H9 (cell line): ENCODE results near the gene ITGB7. TPM values are rescaled to one million over a fixed set of nuclear protein-coding genes. Genes with fewer than 3 reads are reported as not detected.

Experiments used
- DNase-seq: peaks from one replicate; pipeline ENCODE4 v3.0.0-alpha.2; 2017
- H2AFZ ChIP-seq: one replicate; pipeline ENCODE4 v1.6.1; 2013; ENCODE audit warnings: mild to moderate bottlenecking, low read length, control low read depth, moderate library complexity
- H2AK5ac ChIP-seq: 2 replicates; pipeline ENCODE4 v1.6.1; 2013; ENCODE audit warnings: low read length, control low read depth, mixed read lengths; ENCODE audit not compliant: insufficient read length
- H2BK120ac ChIP-seq: one replicate; pipeline ENCODE4 v1.6.1; 2013; ENCODE audit warnings: low read depth, mild to moderate bottlenecking, low read length, control low read depth, inconsistent platforms; ENCODE audit not compliant: poor library complexity, severe bottlenecking
- H2BK12ac ChIP-seq: 2 replicates; pipeline ENCODE4 v1.6.1; 2013; ENCODE audit warnings: low read length, control low read depth, mixed read lengths, low read depth; ENCODE audit not compliant: insufficient read length
- H2BK15ac ChIP-seq: 2 replicates; pipeline ENCODE4 v1.6.1; 2013; ENCODE audit warnings: low read depth, low read length, control low read depth
- H2BK20ac ChIP-seq: one replicate; pipeline ENCODE4 v1.6.1; 2013; ENCODE audit warnings: low read depth, mild to moderate bottlenecking, low read length, control low read depth, inconsistent platforms; ENCODE audit not compliant: poor library complexity, severe bottlenecking
- H2BK5ac ChIP-seq: 2 replicates; pipeline ENCODE4 v1.6.1; 2013; ENCODE audit warnings: low read length, control low read depth, mixed read lengths; ENCODE audit not compliant: insufficient read length
- H3K14ac ChIP-seq: 2 replicates; pipeline ENCODE4 v1.6.1; 2013; ENCODE audit warnings: low read length, control low read depth; ENCODE audit not compliant: insufficient read depth
- H3K18ac ChIP-seq: 2 replicates; pipeline ENCODE4 v1.6.1; 2013; ENCODE audit warnings: low read depth, mild to moderate bottlenecking, mixed read lengths, low read length, control low read depth; ENCODE audit not compliant: insufficient read length
- H3K23ac ChIP-seq: 2 replicates; pipeline ENCODE4 v1.6.1; 2013; ENCODE audit warnings: low read length, control low read depth, mixed read lengths, low read depth; ENCODE audit not compliant: insufficient read length
- H3K23me2 ChIP-seq: 2 replicates; pipeline ENCODE4 v1.6.1; 2013; ENCODE audit warnings: low read depth, mild to moderate bottlenecking, mixed read lengths, low read length, control low read depth; ENCODE audit not compliant: insufficient read length, poor library complexity, severe bottlenecking
- H3K27ac ChIP-seq: 2 replicates; pipeline ENCODE4 v1.5.1; 2013; ENCODE audit warnings: low read length, control low read depth, mixed read lengths, low read depth; ENCODE audit not compliant: insufficient read length
- H3K27me3 ChIP-seq: 2 replicates; pipeline ENCODE4 v1.6.1; 2013; ENCODE audit warnings: low read length, control low read depth, inconsistent platforms; ENCODE audit not compliant: insufficient read depth
- H3K4ac ChIP-seq: 2 replicates; pipeline ENCODE4 v1.6.1; 2013; ENCODE audit warnings: low read depth, mild to moderate bottlenecking, control low read depth, inconsistent platforms, low read length, moderate library complexity
- H3K4me1 ChIP-seq: 2 replicates; pipeline ENCODE4 v1.6.1; 2013; ENCODE audit warnings: low read length, control low read depth, inconsistent platforms; ENCODE audit not compliant: insufficient read depth
- H3K4me2 ChIP-seq: 2 replicates; pipeline ENCODE4 v1.6.1; 2013; ENCODE audit warnings: low read length, control low read depth, mixed read lengths; ENCODE audit not compliant: insufficient read length, insufficient read depth
- H3K56ac ChIP-seq: 2 replicates; pipeline ENCODE4 v1.6.1; 2013; ENCODE audit warnings: low read depth, mild to moderate bottlenecking, mixed read lengths, low read length, control low read depth; ENCODE audit not compliant: insufficient read length
- H3K79me1 ChIP-seq: 2 replicates; pipeline ENCODE4 v1.6.1; 2013; ENCODE audit warnings: low read depth, mild to moderate bottlenecking, moderate library complexity, low read length, control low read depth, inconsistent platforms; ENCODE audit not compliant: insufficient read depth, poor library complexity, severe bottlenecking
- H3K79me2 ChIP-seq: 2 replicates; pipeline ENCODE4 v1.6.1; 2013; ENCODE audit warnings: low read length, control low read depth, inconsistent platforms; ENCODE audit not compliant: insufficient read depth
- H3K9ac ChIP-seq: 2 replicates; pipeline ENCODE4 v1.6.1; 2013; ENCODE audit warnings: low read length, control low read depth, mixed read lengths; ENCODE audit not compliant: insufficient read length; ENCODE audit errors: extremely low read depth
- H3K9me3 ChIP-seq: one replicate; pipeline ENCODE4 v1.6.1; 2013; ENCODE audit warnings: low read depth, low read length, inconsistent platforms; ENCODE audit not compliant: control insufficient read depth
- H3T11ph ChIP-seq: one replicate; pipeline ENCODE4 v1.6.1; 2013; ENCODE audit warnings: mild to moderate bottlenecking, low read length, control low read depth, inconsistent platforms
- H4K20me1 ChIP-seq: one replicate; pipeline ENCODE4 v1.6.1; 2013; ENCODE audit not compliant: control insufficient read depth, insufficient read length, insufficient read depth
- H4K5ac ChIP-seq: 2 replicates; pipeline ENCODE4 v1.6.1; 2013; ENCODE audit warnings: low read depth, mild to moderate bottlenecking, mixed read lengths, low read length, control low read depth; ENCODE audit not compliant: insufficient read length
- H4K8ac ChIP-seq: replicated peaks from 2 replicates; pipeline ENCODE4 v1.6.1; 2013; ENCODE audit warnings: low read length, control low read depth, mixed read lengths, low read depth; ENCODE audit not compliant: insufficient read length
- H4K91ac ChIP-seq: 2 replicates; pipeline ENCODE4 v1.6.1; 2013; ENCODE audit warnings: low read depth, mild to moderate bottlenecking, moderate library complexity, mixed read lengths, low read length, control low read depth; ENCODE audit not compliant: insufficient read length
- H3K27ac Mint-ChIP-seq, 3 experiments: 2 replicates in 2 of 3; 3 replicates in 1 of 3; pipeline ENCODE4 v1.8.0; 2020 to 2021; ENCODE audit warnings: mixed read lengths in 3 of 3, mild to moderate bottlenecking in 1 of 3, moderate library complexity in 1 of 3
- H3K27me3 Mint-ChIP-seq: 2 replicates; pipeline ENCODE4 v1.8.0; 2021; ENCODE audit warnings: low read depth, mild to moderate bottlenecking, moderate library complexity, mixed read lengths
- H3K36me3 Mint-ChIP-seq, 3 experiments: 2 replicates in 2 of 3; 3 replicates in 1 of 3; pipeline ENCODE4 v1.8.0; 2020 to 2021; ENCODE audit warnings: low read depth in 3 of 3, mixed read lengths in 3 of 3; ENCODE audit not compliant: insufficient read depth in 1 of 3
- H3K4me1 Mint-ChIP-seq, 2 experiments: 2 replicates each; pipeline ENCODE4 v1.8.0; 2020; ENCODE audit warnings: mixed read lengths in 2 of 2
- H3K4me3 Mint-ChIP-seq, 2 experiments: 2 replicates in 1 of 2; 3 replicates in 1 of 2; pipeline ENCODE4 v1.8.0; 2020 to 2021; ENCODE audit warnings: mild to moderate bottlenecking in 2 of 2, mixed read lengths in 2 of 2, moderate library complexity in 1 of 2
- H3K9me3 Mint-ChIP-seq, 2 experiments: 2 replicates in 1 of 2; 3 replicates in 1 of 2; pipeline ENCODE4 v1.8.0; 2020; ENCODE audit warnings: mild to moderate bottlenecking in 2 of 2, mixed read lengths in 2 of 2, moderate library complexity in 1 of 2
- WGBS: extraction: QIAGEN DNeasy Blood & Tissue Kit; methylation state at CpG from one replicate; pipeline ENCODE4 v1.1.7; 2013; ENCODE audit warnings: missing lambda C conversion rate, low lambda C conversion rate, mixed read lengths; ENCODE audit not compliant: insufficient read length; ENCODE audit errors: extremely low coverage; 5-methylcytosine and 5-hydroxymethylcytosine counted together
- total RNA-seq: library from RNA; stranded (reverse); gene quantifications from 2 replicates; pipeline ENCODE4 v1.2.1, GENCODE V29; 2021
- TF ChIP-seq, protein P1 (sequence below): fragments of 200-600 bp; sonication (generic); conservative IDR thresholded peaks from 3 replicates; pipeline ENCODE4 v1.8.0; 2021; ENCODE audit warnings: antibody characterized with exemption, mild to moderate bottlenecking

Gene ITGB7
- total RNA-seq, 1 experiment from 2014 or later: 0.39 TPM

DNA sequence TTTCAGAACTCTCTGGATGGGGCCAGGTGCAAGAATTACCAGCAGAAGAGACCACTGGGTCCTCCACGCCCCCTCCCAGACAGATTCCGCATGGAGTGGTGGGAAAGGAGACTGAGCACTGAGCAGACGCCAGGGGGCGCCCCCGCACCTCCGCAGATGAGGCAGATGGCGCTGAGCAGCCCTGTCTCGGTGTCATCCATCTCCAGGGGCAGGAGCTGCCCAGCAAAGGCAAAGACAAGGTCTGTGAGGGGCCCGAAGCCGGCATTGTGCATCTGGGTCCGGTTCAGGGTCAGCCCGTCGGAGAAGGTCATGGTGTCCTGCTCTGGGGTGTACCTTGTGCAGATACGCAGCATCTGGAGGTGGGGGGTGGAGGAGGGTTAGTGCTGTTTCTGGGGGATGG, 6.3 kb upstream of the ITGB7 start:
- H3K9me3 Mint-ChIP-seq: no peaks in the 10 kb centered on the region; a peak in 2 of 5 replicates
- H3K36me3 Mint-ChIP-seq: peaks cover 20 to 59% (median 58%) of the 10 kb centered on the region in 3 experiments; a peak in 6 of 7 replicates
- no peak overlapping the region for H4K8ac ChIP-seq
- H3K4me3 Mint-ChIP-seq: peak overlapping the region; percentile 19 to 22; a peak in 3 of 5 replicates
- no peak overlapping the region for H3K56ac ChIP-seq
- peaks cover 8% of the 10 kb centered on the region for H3K27me3 Mint-ChIP-seq
- no peak overlapping the region for H2AFZ ChIP-seq
- H2BK5ac ChIP-seq: no peak overlapping the region
- no peaks in the 10 kb centered on the region for H3K27me3 ChIP-seq
- no peak overlapping the region for H3K27ac ChIP-seq
- H3K23ac ChIP-seq: no peak overlapping the region
- peak; percentile 94 for DNase-seq
- no peaks in the 10 kb centered on the region for H3K79me1 ChIP-seq
- no peak overlapping the region for H3K9ac ChIP-seq
- no peaks in the 10 kb centered on the region for H3K79me2 ChIP-seq
- H4K5ac ChIP-seq: no peak overlapping the region
- no peaks in the 10 kb centered on the region for H3K23me2 ChIP-seq
- H2BK120ac ChIP-seq: no peak overlapping the region
- peaks cover 33% of the 10 kb centered on the region; the same call in 1 of the 2 replicates for H3K4me1 ChIP-seq
- H3K18ac ChIP-seq: no peak overlapping the region
- TF ChIP-seq, protein P1, sequence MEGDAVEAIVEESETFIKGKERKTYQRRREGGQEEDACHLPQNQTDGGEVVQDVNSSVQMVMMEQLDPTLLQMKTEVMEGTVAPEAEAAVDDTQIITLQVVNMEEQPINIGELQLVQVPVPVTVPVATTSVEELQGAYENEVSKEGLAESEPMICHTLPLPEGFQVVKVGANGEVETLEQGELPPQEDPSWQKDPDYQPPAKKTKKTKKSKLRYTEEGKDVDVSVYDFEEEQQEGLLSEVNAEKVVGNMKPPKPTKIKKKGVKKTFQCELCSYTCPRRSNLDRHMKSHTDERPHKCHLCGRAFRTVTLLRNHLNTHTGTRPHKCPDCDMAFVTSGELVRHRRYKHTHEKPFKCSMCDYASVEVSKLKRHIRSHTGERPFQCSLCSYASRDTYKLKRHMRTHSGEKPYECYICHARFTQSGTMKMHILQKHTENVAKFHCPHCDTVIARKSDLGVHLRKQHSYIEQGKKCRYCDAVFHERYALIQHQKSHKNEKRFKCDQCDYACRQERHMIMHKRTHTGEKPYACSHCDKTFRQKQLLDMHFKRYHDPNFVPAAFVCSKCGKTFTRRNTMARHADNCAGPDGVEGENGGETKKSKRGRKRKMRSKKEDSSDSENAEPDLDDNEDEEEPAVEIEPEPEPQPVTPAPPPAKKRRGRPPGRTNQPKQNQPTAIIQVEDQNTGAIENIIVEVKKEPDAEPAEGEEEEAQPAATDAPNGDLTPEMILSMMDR: peak; percentile 99
- WGBS: no CpG with 5 or more reads among the region's 14 CpGs
- H4K91ac ChIP-seq: no peak overlapping the region
- no peak overlapping the region for H2BK20ac ChIP-seq
- H3K27ac Mint-ChIP-seq: peak overlapping the region in 2 of 3 experiments; percentile 66 to 73; a peak in 3 of 7 replicates
- H3K4me1 Mint-ChIP-seq: peaks cover 57 to 59% of the 10 kb centered on the region in 2 experiments
- no peak overlapping the region for H3K4ac ChIP-seq
- no peak overlapping the region for H2BK12ac ChIP-seq
- no peak overlapping the region for H3K14ac ChIP-seq
- no peak overlapping the region for H3T11ph ChIP-seq
- H2BK15ac ChIP-seq: no peak overlapping the region
- H2AK5ac ChIP-seq: no peak overlapping the region
- H3K9me3 ChIP-seq: no peaks in the 10 kb centered on the region
- H3K4me2 ChIP-seq: no peak overlapping the region
- H4K20me1 ChIP-seq: no peaks in the 10 kb centered on the region
